CD4-positive, CD25-positive, alpha-beta regulatory T cell (primary cell): ENCODE measurements around the gene P4HA2. TPM values are rescaled to one million over a fixed set of nuclear protein-coding genes. Genes with fewer than 3 reads are reported as not detected.

Source experiments
- ATAC-seq, 2 donors: fragments of 150-1000 bp; cut with Tn5 transposase; one replicate each; pipeline ENCODE4 v1.10.0; 2021; ENCODE audit warnings: low read depth in 2 of 2, moderate number of reproducible peaks in 2 of 2, moderate library complexity in 1 of 2
- DNase-seq, 3 donors: peaks; one replicate each; pipeline versions ENCODE4 v3.0.0 to v3.0.0-alpha.2; 2012 to 2022; ENCODE audit warnings: mixed read lengths in 1 of 3
- H3K27ac ChIP-seq: one replicate; pipeline ENCODE4 v1.7.0; 2013; ENCODE audit warnings: mild to moderate bottlenecking, low read length; ENCODE audit not compliant: insufficient read depth, poor library complexity, severe bottlenecking
- H3K27me3 ChIP-seq: one replicate; pipeline ENCODE4 v1.7.0; 2013; ENCODE audit warnings: low read length; ENCODE audit not compliant: control insufficient read depth, insufficient read depth
- H3K36me3 ChIP-seq: one replicate; pipeline ENCODE4 v1.7.0; 2013; ENCODE audit warnings: mild to moderate bottlenecking, low read length, moderate library complexity; ENCODE audit not compliant: control insufficient read depth, insufficient read depth
- H3K4me1 ChIP-seq: 2 replicates; pipeline ENCODE4 v1.7.0; 2013; ENCODE audit warnings: mild to moderate bottlenecking, low read length; ENCODE audit not compliant: insufficient read depth, control insufficient read depth, poor library complexity, severe bottlenecking
- H3K4me3 ChIP-seq: one replicate; pipeline ENCODE4 v1.7.0; 2013; ENCODE audit warnings: low read depth, mild to moderate bottlenecking, low read length, moderate library complexity
- H3K9me3 ChIP-seq, 2 experiments: 1 replicate in 1 of 2; 2 replicates in 1 of 2; pipeline ENCODE4 v1.7.0; 2013; ENCODE audit warnings: low read length in 2 of 2, mild to moderate bottlenecking in 1 of 2, moderate library complexity in 1 of 2; ENCODE audit not compliant: control insufficient read depth in 2 of 2
- H3K27ac Mint-ChIP-seq, 3 donors: one replicate each; pipeline ENCODE4 v1.8.0; 2020 to 2022; ENCODE audit warnings: mild to moderate bottlenecking in 3 of 3, mixed read lengths in 3 of 3, moderate library complexity in 2 of 3
- H3K27me3 Mint-ChIP-seq: one replicate; pipeline ENCODE4 v1.8.0; 2022; ENCODE audit warnings: mild to moderate bottlenecking, mixed read lengths
- H3K36me3 Mint-ChIP-seq: one replicate; pipeline ENCODE4 v1.8.0; 2020; ENCODE audit warnings: mixed read lengths
- H3K4me1 Mint-ChIP-seq, 4 donors: one replicate each; pipeline ENCODE4 v1.8.0; 2020 to 2022; ENCODE audit warnings: mixed read lengths in 4 of 4, mild to moderate bottlenecking in 1 of 4
- H3K4me3 Mint-ChIP-seq, 4 donors: one replicate each; pipeline ENCODE4 v1.8.0; 2020 to 2022; ENCODE audit warnings: mild to moderate bottlenecking in 4 of 4, mixed read lengths in 4 of 4, moderate library complexity in 3 of 4
- H3K9me3 Mint-ChIP-seq, 7 donors: one replicate each; pipeline ENCODE4 v1.8.0; 2020 to 2022; ENCODE audit warnings: mixed read lengths in 7 of 7, mild to moderate bottlenecking in 3 of 7, moderate library complexity in 2 of 7
- polyA plus RNA-seq, 4 donors: library from polyadenylated mRNA; unstranded; fragments of 300-500 nt; fragmentation: Illumina TruSeq; gene quantifications; one replicate each; pipeline ENCODE4 v1.2.3, GENCODE V29; 2021
- total RNA-seq: library from RNA; stranded (reverse); gene quantifications from one replicate; pipeline ENCODE4 v1.2.3, GENCODE V29; 2022

P4HA2 gene
- total and polyA plus RNA-seq, 5 donors from 2014 or later, result not detected

DNA sequence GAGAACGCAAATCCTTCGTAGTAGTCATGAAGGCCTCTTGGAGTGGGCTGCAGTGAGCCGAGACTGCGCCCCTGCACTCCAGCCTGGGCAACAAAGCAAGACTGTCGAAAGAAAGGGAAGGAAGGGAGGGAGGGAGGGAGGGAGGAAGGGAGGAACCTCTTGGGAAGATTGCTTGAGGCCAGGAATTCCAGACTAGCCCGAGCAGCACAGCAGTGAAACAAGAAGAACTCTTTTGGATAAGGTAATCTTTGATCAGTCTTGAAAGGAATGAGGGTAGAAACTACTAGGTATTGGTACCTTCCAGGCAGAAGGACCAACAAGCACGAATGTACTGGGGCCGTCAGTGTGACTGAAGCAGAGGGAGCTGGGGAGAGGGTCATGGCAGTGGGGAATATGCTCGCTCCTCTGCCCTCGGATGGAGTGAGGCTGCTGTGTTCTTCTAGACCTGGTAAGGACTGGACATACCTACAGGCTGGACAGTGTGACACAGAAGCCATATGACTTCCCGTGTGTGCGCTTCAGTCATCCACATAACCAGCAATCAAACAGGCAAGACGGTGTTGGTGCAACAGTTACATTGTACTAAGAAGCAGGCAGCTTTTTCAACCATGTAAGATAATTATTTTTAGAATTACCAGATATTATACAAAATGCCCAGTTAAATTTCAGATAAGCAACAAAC, 45.2 kb downstream of the P4HA2 start:
- Mint-ChIP-seq H3K27ac (no peak overlapping the region), H3K36me3 (no peaks in the 10 kb centered on the region), H3K4me3 (no peak overlapping the region), H3K4me1 (peaks cover 0 to 8% (median 6%) of the 10 kb centered on the region in 4 donors), H3K27me3 (no peaks in the 10 kb centered on the region), H3K9me3 (peaks cover 0 to 2% (median 0%) of the 10 kb centered on the region in 7 donors)
- Histone ChIP-seq H3K27ac (no peak overlapping the region), H3K4me1 (no peaks in the 10 kb centered on the region), H3K27me3 (no peaks in the 10 kb centered on the region), H3K36me3 (no peaks in the 10 kb centered on the region), H3K4me3 (no peak overlapping the region), H3K9me3 (no peaks in the 10 kb centered on the region)
- ATAC-seq, result no peak
- DNase-seq, result no peak

DNA sequence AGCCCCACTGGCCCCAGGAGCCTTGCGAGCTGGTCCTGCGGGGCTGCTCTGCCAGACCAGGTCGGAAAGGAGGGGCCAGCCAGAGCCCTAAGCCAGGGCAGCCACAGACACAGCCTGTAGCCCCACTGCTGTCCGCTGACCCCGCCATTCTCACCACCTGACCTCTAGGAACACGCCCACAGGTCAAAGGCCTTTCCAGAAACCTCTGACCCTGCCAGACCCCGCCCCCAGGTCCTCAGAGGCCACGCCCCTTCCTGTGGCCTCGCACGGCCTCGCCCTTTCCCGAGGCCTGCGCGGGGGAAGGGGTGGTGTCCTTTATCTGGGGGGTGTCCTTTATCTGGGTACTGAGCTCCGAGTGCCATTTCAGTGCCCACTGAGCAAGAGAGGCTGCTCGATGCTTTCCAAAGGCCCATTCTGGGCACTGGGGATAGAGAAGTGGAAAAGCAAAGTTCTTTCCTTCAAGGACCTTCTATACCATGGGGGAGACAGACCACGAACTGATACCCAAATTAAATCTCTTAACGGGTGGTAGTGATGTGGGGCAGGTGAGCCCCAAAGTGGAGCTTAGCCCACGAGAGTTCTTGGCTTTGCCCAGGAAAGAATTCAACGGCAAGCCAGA, 46.5 kb downstream of the P4HA2 start:
- Histone ChIP-seq H3K27ac (no peak overlapping the region), H3K9me3 (no peaks in the 10 kb centered on the region), H3K4me3 (no peak overlapping the region), H3K27me3 (no peaks in the 10 kb centered on the region), H3K4me1 (peaks cover 5% of the 10 kb centered on the region), H3K36me3 (no peaks in the 10 kb centered on the region)
- no peaks in the 10 kb centered on the region for H3K27me3 Mint-ChIP-seq
- no peak for ATAC-seq
- no peaks in the 10 kb centered on the region for H3K36me3 Mint-ChIP-seq
- H3K27ac Mint-ChIP-seq, result no peak overlapping the region
- H3K4me1 Mint-ChIP-seq, result peaks cover 5 to 17% (median 12%) of the 10 kb centered on the region in 4 donors
- no peak overlapping the region for H3K4me3 Mint-ChIP-seq
- H3K9me3 Mint-ChIP-seq, result peaks cover 0 to 2% (median 0%) of the 10 kb centered on the region in 7 donors
- no peak for DNase-seq

DNA sequence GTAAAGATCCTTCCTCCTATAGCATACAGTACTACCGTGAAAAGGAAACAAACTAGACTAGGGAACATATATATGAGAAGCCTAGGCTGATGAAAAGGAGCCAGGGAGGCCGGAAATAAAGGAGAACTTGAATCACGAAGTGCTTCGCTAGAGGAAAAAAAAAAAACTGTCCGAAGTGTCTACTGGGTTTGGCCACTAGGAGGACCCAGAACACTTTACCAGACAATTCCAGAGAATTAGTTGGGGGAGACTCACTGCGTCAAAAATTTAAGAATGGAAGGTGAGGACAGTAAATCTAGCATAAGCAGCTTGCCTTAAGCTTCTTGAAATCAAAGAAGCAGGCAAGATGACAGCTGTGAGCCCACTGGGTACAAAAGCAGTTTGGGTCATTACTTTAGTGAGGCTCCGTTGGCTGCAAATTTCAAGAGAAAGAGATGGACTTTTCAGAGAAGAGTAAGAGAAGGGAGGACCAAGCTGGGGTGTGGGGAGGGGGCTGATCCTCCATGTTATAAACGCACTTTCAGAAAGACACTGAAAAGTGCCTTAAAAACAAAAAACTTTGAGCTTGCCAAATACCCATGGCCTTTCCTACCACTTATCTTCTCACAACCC, 47.4 kb downstream of the P4HA2 start:
- no peak overlapping the region for H3K27ac ChIP-seq
- no peak overlapping the region for H3K4me3 Mint-ChIP-seq
- no peaks in the 10 kb centered on the region for H3K27me3 ChIP-seq
- H3K36me3 Mint-ChIP-seq, result no peaks in the 10 kb centered on the region
- H3K36me3 ChIP-seq, result no peaks in the 10 kb centered on the region
- no peaks in the 10 kb centered on the region for H3K9me3 ChIP-seq
- no peak overlapping the region for H3K27ac Mint-ChIP-seq
- peaks cover 5 to 17% (median 12%) of the 10 kb centered on the region in 4 donors for H3K4me1 Mint-ChIP-seq
- DNase-seq, result peak in 1 of 3 donors; percentile 52
- peaks cover 0 to 2% (median 0%) of the 10 kb centered on the region in 7 donors for H3K9me3 Mint-ChIP-seq
- H3K4me3 ChIP-seq, result no peak overlapping the region
- H3K4me1 ChIP-seq, result peaks cover 5% of the 10 kb centered on the region
- no peaks in the 10 kb centered on the region for H3K27me3 Mint-ChIP-seq
- ATAC-seq, result no peak

DNA sequence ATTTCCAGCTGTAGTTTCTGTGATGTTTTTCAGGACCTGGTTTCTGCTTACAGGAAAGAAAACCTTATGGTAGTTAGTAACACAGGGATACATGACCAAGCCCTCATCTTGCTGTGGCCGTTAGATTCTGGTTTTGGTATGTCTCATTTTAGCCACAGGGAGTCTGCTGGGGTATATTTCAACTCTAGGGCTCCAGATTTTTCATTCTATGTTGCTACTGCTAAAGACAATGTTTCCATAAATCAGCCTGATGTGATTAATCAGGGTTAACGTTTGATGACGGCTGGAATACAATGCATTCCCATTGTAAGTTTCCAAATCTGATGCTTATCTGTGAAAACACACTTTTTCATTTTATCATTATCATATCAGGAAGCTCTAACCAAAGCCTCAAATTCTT, 48.2 kb downstream of the P4HA2 start:
- no peaks in the 10 kb centered on the region for H3K36me3 ChIP-seq
- H3K4me1 Mint-ChIP-seq, result peaks cover 5 to 17% (median 12%) of the 10 kb centered on the region in 4 donors
- no peaks in the 10 kb centered on the region for H3K36me3 Mint-ChIP-seq
- no peak overlapping the region for H3K27ac Mint-ChIP-seq
- peaks cover 5% of the 10 kb centered on the region for H3K4me1 ChIP-seq
- H3K9me3 Mint-ChIP-seq, result peaks cover 0 to 2% (median 0%) of the 10 kb centered on the region in 7 donors
- ATAC-seq, result no peak
- H3K27ac ChIP-seq, result no peak overlapping the region
- no peaks in the 10 kb centered on the region for H3K9me3 ChIP-seq
- no peaks in the 10 kb centered on the region for H3K27me3 Mint-ChIP-seq
- H3K4me3 ChIP-seq, result no peak overlapping the region
- DNase-seq, result no peak
- no peak overlapping the region for H3K4me3 Mint-ChIP-seq
- H3K27me3 ChIP-seq, result no peaks in the 10 kb centered on the region

DNA sequence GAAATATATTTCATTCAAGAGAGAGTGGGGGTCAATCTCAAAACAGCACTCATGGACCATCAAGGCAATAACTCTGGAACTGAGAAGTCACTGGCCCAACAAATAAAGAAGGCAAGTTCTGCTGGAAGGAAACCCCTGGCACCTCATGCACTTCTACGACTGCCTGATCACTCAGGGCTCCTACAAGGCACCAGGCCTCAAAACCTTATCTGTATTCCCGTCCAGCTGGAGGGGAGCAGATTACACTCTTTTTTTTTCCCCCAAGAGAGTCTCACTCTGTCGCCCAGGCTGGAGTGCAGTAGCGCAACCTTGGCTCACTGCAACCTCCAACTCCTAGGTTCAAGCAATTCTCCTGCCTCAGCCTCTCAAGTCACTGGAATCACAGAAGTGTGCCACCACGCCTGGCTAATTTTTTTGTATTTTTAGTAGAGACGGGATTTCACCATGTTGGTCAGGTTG, 49.9 kb downstream of the P4HA2 start:
- H3K36me3 ChIP-seq, result no peaks in the 10 kb centered on the region
- no peak for DNase-seq
- Mint-ChIP-seq H3K36me3 (no peaks in the 10 kb centered on the region), H3K9me3 (peaks cover 0 to 1% (median 0%) of the 10 kb centered on the region in 7 donors), H3K27me3 (peaks cover 11% of the 10 kb centered on the region), H3K4me3 (no peak overlapping the region), H3K4me1 (peaks cover 11 to 17% (median 12%) of the 10 kb centered on the region in 4 donors), H3K27ac (no peak overlapping the region)
- no peak overlapping the region for H3K27ac ChIP-seq
- no peak overlapping the region for H3K4me3 ChIP-seq
- ATAC-seq, result no peak
- peaks cover 5% of the 10 kb centered on the region for H3K4me1 ChIP-seq
- peaks cover 2% of the 10 kb centered on the region for H3K27me3 ChIP-seq
- H3K9me3 ChIP-seq, result no peaks in the 10 kb centered on the region

DNA sequence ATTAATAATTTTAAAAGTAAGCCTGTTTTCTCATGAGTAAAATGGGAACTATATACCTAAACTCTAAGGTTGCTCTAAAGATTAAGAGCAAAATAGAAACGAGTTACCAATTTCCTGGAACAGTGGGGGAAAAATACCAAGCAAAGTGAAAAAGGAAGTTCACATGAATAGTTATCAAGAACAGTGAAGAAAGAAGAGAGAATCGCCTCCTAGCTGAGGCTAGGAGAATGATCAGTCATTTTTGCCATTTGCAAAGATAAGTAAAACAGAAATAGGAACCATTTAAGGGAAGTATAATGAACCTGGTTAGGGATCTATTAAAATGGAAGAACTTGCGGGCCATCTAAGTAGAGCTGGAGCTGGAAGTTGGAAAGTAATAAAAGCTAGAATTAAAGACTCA, 50.7 kb downstream of the P4HA2 start:
- no peak overlapping the region for H3K27ac ChIP-seq
- H3K27me3 ChIP-seq, result peaks cover 4% of the 10 kb centered on the region
- H3K36me3 Mint-ChIP-seq, result no peaks in the 10 kb centered on the region
- H3K4me1 ChIP-seq, result peaks cover 5% of the 10 kb centered on the region
- H3K4me3 Mint-ChIP-seq, result no peak overlapping the region
- no peak for ATAC-seq
- H3K9me3 Mint-ChIP-seq, result peaks cover 0 to 1% (median 0%) of the 10 kb centered on the region in 7 donors
- peak in 1 of 3 donors; percentile 57 for DNase-seq
- peak overlapping the region in 1 of 3 donors; percentile 67 for H3K27ac Mint-ChIP-seq
- H3K9me3 ChIP-seq, result no peaks in the 10 kb centered on the region
- H3K27me3 Mint-ChIP-seq, result peaks cover 18% of the 10 kb centered on the region
- peaks cover 11 to 17% (median 12%) of the 10 kb centered on the region in 4 donors for H3K4me1 Mint-ChIP-seq
- no peaks in the 10 kb centered on the region for H3K36me3 ChIP-seq
- no peak overlapping the region for H3K4me3 ChIP-seq

DNA sequence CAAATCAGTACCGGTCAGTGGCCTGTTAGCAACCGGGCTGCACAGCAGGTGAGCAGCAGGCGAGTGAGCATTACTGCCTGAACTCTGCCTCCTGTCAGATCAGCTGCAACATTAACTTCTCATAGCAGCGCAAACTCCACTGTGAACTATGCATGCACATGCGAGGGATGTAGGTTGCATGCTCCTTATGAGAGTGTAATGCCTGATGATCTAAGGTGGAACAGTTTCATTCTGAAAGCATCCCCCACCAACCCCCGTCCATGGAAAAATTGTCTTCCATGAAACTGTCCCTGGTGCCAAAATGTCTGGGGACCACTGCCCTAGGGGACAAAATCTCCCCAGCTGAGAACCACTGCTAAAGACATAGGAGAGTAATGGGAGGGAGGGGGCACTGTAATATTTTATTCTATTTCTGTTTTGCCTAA, 51.1 kb downstream of the P4HA2 start:
- ATAC-seq (no peak), DNase-seq (peak in 1 of 3 donors; percentile 44)
- no peaks in the 10 kb centered on the region for H3K36me3 Mint-ChIP-seq
- H3K4me3 Mint-ChIP-seq, result peak overlapping the region in 1 of 4 donors; percentile 12
- H3K4me1 Mint-ChIP-seq, result peaks cover 11 to 17% (median 12%) of the 10 kb centered on the region in 4 donors
- peaks cover 4% of the 10 kb centered on the region for H3K27me3 ChIP-seq
- peaks cover 5% of the 10 kb centered on the region for H3K4me1 ChIP-seq
- H3K9me3 ChIP-seq, result no peaks in the 10 kb centered on the region
- H3K9me3 Mint-ChIP-seq, result peaks cover 0 to 1% (median 0%) of the 10 kb centered on the region in 7 donors
- no peak overlapping the region for H3K27ac Mint-ChIP-seq
- H3K36me3 ChIP-seq, result no peaks in the 10 kb centered on the region
- no peak overlapping the region for H3K27ac ChIP-seq
- no peak overlapping the region for H3K4me3 ChIP-seq
- peaks cover 23% of the 10 kb centered on the region for H3K27me3 Mint-ChIP-seq
